ENCODE measurements around the gene NELL1.

DNA sequence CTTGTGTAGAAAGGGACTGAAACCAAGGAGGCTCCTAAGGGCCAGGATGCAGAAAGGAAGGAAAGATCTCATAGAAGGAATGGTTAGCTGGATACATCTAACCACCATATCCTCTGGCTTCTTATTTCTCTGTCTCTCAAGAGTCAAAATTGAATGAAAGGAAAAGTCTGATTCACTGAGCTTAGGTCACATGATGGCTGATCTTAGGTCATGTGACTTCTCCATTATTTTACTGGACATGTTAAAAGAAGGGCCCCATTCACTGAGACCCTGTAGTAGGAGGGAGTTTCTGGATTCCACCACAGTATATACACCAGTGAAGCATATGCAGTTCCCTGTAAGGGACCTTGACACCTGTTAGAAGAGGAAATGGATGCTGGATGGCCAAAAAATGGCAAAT is 516.6 kb downstream of the NELL1 start:
- TF ChIP-seq, protein P1, sequence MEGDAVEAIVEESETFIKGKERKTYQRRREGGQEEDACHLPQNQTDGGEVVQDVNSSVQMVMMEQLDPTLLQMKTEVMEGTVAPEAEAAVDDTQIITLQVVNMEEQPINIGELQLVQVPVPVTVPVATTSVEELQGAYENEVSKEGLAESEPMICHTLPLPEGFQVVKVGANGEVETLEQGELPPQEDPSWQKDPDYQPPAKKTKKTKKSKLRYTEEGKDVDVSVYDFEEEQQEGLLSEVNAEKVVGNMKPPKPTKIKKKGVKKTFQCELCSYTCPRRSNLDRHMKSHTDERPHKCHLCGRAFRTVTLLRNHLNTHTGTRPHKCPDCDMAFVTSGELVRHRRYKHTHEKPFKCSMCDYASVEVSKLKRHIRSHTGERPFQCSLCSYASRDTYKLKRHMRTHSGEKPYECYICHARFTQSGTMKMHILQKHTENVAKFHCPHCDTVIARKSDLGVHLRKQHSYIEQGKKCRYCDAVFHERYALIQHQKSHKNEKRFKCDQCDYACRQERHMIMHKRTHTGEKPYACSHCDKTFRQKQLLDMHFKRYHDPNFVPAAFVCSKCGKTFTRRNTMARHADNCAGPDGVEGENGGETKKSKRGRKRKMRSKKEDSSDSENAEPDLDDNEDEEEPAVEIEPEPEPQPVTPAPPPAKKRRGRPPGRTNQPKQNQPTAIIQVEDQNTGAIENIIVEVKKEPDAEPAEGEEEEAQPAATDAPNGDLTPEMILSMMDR (IDR thresholded peaks at IDR 0.05): no peak
- no peak for TF ChIP-seq POLR2AphosphoS5 (IDR thresholded peaks at IDR 0.05; ENCODE audit: low read depth, low read length)
- TF ChIP-seq, protein P2, sequence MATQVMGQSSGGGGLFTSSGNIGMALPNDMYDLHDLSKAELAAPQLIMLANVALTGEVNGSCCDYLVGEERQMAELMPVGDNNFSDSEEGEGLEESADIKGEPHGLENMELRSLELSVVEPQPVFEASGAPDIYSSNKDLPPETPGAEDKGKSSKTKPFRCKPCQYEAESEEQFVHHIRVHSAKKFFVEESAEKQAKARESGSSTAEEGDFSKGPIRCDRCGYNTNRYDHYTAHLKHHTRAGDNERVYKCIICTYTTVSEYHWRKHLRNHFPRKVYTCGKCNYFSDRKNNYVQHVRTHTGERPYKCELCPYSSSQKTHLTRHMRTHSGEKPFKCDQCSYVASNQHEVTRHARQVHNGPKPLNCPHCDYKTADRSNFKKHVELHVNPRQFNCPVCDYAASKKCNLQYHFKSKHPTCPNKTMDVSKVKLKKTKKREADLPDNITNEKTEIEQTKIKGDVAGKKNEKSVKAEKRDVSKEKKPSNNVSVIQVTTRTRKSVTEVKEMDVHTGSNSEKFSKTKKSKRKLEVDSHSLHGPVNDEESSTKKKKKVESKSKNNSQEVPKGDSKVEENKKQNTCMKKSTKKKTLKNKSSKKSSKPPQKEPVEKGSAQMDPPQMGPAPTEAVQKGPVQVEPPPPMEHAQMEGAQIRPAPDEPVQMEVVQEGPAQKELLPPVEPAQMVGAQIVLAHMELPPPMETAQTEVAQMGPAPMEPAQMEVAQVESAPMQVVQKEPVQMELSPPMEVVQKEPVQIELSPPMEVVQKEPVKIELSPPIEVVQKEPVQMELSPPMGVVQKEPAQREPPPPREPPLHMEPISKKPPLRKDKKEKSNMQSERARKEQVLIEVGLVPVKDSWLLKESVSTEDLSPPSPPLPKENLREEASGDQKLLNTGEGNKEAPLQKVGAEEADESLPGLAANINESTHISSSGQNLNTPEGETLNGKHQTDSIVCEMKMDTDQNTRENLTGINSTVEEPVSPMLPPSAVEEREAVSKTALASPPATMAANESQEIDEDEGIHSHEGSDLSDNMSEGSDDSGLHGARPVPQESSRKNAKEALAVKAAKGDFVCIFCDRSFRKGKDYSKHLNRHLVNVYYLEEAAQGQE (IDR thresholded peaks at IDR 0.05; ENCODE audit: insufficient read depth in 1 of 2, low read depth in 2 of 2, low read length in 1 of 2): no peak
